ENCODE data around the gene C5orf15.

Gene C5orf15

GRCh38 chr5:133924221-133924920, 44.1 kb downstream of the C5orf15 start:
- Histone ChIP-seq H3K9me3 (ENCODE audit: severe bottlenecking) (no peaks in the 10 kb centered on the region), H3K4me3 (ENCODE audit: low read depth, low read length) (no peak overlapping the region), H3K27me3 (ENCODE audit: insufficient read depth, low read depth, severe bottlenecking) (no peaks in the 10 kb centered on the region), H3K36me3 (no peaks in the 10 kb centered on the region), H3K27ac (no peak overlapping the region)
- TF ChIP-seq, protein P1, sequence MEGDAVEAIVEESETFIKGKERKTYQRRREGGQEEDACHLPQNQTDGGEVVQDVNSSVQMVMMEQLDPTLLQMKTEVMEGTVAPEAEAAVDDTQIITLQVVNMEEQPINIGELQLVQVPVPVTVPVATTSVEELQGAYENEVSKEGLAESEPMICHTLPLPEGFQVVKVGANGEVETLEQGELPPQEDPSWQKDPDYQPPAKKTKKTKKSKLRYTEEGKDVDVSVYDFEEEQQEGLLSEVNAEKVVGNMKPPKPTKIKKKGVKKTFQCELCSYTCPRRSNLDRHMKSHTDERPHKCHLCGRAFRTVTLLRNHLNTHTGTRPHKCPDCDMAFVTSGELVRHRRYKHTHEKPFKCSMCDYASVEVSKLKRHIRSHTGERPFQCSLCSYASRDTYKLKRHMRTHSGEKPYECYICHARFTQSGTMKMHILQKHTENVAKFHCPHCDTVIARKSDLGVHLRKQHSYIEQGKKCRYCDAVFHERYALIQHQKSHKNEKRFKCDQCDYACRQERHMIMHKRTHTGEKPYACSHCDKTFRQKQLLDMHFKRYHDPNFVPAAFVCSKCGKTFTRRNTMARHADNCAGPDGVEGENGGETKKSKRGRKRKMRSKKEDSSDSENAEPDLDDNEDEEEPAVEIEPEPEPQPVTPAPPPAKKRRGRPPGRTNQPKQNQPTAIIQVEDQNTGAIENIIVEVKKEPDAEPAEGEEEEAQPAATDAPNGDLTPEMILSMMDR (IDR thresholded peaks at IDR 0.05; ENCODE audit: low read depth, low read length) = no peak
- no peak for DNase-seq

GRCh38 chr5:133921979-133922378, 46.4 kb downstream of the C5orf15 start:
- DNase-seq = peak; percentile 63
- TF ChIP-seq, protein P1 (IDR thresholded peaks at IDR 0.05; ENCODE audit: low read depth, low read length) = peak; percentile 17; the same call in 1 of the 2 replicates
- H3K4me3 ChIP-seq (ENCODE audit: low read depth, low read length) = no peak overlapping the region
- H3K9me3 ChIP-seq (ENCODE audit: severe bottlenecking) = no peaks in the 10 kb centered on the region
- H3K27me3 ChIP-seq (ENCODE audit: insufficient read depth, low read depth, severe bottlenecking) = no peaks in the 10 kb centered on the region
- no peaks in the 10 kb centered on the region for H3K36me3 ChIP-seq
- no peak overlapping the region; the same call in 1 of the 2 replicates for H3K27ac ChIP-seq

- TF ChIP-seq, protein P1 (IDR thresholded peaks at IDR 0.05; ENCODE audit: low read depth, low read length) = no peak
- Histone ChIP-seq H3K36me3 (no peaks in the 10 kb centered on the region), H3K27me3 (ENCODE audit: insufficient read depth, low read depth, severe bottlenecking) (no peaks in the 10 kb centered on the region), H3K27ac (no peak overlapping the region), H3K4me3 (ENCODE audit: low read depth, low read length) (no peak overlapping the region), H3K9me3 (ENCODE audit: severe bottlenecking) (no peaks in the 10 kb centered on the region)
- no peak for DNase-seq
These were observed 47.4 kb downstream of the C5orf15 start for GRCh38 chr5:133921069-133921468.

DNA sequence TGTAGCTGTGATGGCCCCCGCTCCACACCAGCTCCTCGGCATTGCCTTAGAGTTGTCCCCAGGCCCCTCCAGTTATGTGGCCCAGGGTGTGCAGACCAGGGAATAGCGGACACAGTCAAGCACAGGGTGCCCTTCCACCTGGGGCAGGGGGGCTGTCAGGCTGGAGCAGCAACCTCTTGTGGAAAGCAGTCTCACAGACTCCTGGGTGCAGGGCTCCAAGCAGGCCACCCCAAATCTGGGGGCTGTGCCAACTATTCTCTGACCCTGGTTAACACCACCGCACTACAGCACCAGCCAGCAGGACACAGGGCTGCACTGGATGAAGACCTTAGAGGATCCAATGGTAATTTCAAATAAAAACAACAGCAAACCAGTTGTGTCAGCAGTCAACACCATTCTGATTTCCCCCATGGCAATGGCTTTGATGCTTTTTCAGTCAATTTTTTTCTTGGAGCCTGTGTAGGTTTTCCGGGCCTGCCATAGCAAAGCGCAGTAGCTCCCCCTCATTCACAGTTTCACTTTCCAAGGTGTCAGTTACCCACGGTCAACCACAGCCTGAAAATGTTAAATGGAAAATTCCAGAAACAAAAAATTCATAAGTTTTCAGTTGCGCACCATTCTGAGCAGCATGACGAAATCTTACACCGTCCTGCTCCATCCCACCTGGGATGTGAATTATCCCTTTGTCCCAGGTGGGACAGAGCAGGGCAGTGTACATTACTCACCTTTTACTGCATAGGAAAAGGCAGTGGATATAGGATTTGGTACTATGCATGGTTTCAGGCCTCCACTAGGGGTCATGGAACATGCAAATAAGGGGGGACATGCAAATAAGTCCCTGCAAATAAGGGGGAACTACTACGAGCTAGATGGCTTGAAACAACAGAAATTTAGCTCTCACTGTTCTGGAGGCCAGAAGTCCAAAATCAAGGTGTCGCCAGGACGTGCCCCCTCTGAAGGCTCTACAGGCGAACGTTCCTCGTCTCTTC, 49.0 kb downstream of the C5orf15 start:
- no peak for DNase-seq
- no peaks in the 10 kb centered on the region for H3K27me3 ChIP-seq (ENCODE audit: insufficient read depth, low read depth, severe bottlenecking)
- H3K4me3 ChIP-seq (ENCODE audit: low read depth, low read length) = no peak overlapping the region

GRCh38 chr5:133918731-133919130, 49.7 kb downstream of the C5orf15 start:
- Histone ChIP-seq H3K27me3 (ENCODE audit: insufficient read depth, low read depth, severe bottlenecking) (no peaks in the 10 kb centered on the region), H3K4me3 (ENCODE audit: low read depth, low read length) (no peak overlapping the region), H3K27ac (no peak overlapping the region), H3K36me3 (no peaks in the 10 kb centered on the region), H3K9me3 (ENCODE audit: severe bottlenecking) (no peaks in the 10 kb centered on the region)
- DNase-seq = no peak
- TF ChIP-seq, protein P1 (IDR thresholded peaks at IDR 0.05; ENCODE audit: low read depth, low read length) = no peak

More for the DNA sequence above, 49.0 kb downstream of the C5orf15 start:
- Histone ChIP-seq H3K27ac (no peak overlapping the region), H3K36me3 (no peaks in the 10 kb centered on the region), H3K9me3 (ENCODE audit: severe bottlenecking) (no peaks in the 10 kb centered on the region)
- TF ChIP-seq, protein P1 (IDR thresholded peaks at IDR 0.05; ENCODE audit: low read depth, low read length) = no peak

Measured in WERI-Rb-1 (cell line).